Skeletal muscle satellite cell (primary cell): ENCODE data around the gene NRP2.

Experiments
- H3K27me3 ChIP-seq: 2 replicates; pipeline ENCODE4 v1.7.0; 2013; ENCODE audit warnings: low read length; ENCODE audit not compliant: control insufficient read depth, insufficient read depth
- H3K36me3 ChIP-seq: 2 replicates; pipeline ENCODE4 v1.7.0; 2013; ENCODE audit warnings: mild to moderate bottlenecking, control low read depth, low read length; ENCODE audit not compliant: insufficient read depth
- H3K4me1 ChIP-seq: 2 replicates; pipeline ENCODE4 v1.7.0; 2013; ENCODE audit warnings: low read length; ENCODE audit not compliant: control insufficient read depth, insufficient read depth
- H3K4me2 ChIP-seq: 2 replicates; pipeline ENCODE4 v1.7.0; 2013; ENCODE audit warnings: mild to moderate bottlenecking, low read length
- H3K4me3 ChIP-seq: 2 replicates; pipeline ENCODE4 v1.7.0; 2013; ENCODE audit warnings: low read length
- H3K9ac ChIP-seq: 2 replicates; pipeline ENCODE4 v1.7.0; 2013; ENCODE audit warnings: mild to moderate bottlenecking, low read depth, low read length, moderate library complexity
- H3K9me3 ChIP-seq: replicated peaks from 2 replicates; pipeline ENCODE4 v1.7.0; 2013; ENCODE audit warnings: mild to moderate bottlenecking, control low read depth, low read length

NRP2 gene

DNA sequence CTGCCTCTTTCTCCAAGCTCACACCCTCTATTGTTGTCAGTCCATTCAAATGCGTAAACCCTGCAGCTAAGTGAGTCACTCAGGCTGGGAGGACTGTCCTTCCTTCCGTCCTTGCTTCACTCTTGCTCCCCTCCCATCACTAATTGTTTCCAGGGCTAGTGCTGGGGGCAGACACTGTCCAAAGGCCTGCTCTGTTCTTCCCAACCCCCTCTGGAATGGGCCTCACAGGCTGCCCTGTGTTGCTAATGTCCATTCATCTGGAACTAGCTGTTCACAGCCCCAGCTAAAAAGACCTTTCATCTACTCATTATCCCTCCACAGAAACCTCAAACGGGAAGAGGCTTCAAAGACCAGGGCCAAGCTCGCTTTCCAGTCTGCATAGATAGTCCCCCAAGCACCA, 31.9 kb upstream of the NRP2 start:
- H3K4me3 ChIP-seq = no peak overlapping the region
- H3K4me2 ChIP-seq = no peak overlapping the region
- no peaks in the 10 kb centered on the region for H3K9me3 ChIP-seq
- H3K4me1 ChIP-seq = peaks cover 8% of the 10 kb centered on the region
- no peaks in the 10 kb centered on the region for H3K36me3 ChIP-seq
- no peaks in the 10 kb centered on the region for H3K27me3 ChIP-seq
- H3K9ac ChIP-seq = no peak overlapping the region

DNA sequence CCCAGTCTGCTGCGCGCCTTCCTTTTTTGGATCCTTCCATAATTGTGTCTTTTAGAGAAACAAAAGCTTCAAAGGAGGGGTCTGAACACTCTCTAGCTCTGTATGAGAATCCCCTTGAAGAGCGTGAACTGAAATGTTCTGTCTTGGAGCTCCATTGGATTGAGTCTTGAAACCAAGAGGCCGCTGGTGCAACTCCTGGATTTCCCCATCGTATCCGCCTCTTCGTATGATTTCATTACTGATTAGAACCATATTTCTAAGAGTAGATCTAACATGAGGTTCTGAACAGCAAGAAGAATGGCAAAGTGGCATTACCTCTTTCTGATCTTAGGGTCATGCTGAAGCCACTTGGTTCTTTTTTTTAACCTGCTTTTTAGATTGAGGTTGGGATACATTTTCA, 31.4 kb upstream of the NRP2 start:
- Histone ChIP-seq H3K4me3 (no peak overlapping the region), H3K9me3 (no peaks in the 10 kb centered on the region), H3K36me3 (no peaks in the 10 kb centered on the region), H3K4me1 (peaks cover 13% of the 10 kb centered on the region), H3K4me2 (no peak overlapping the region), H3K9ac (no peak overlapping the region), H3K27me3 (no peaks in the 10 kb centered on the region)

DNA sequence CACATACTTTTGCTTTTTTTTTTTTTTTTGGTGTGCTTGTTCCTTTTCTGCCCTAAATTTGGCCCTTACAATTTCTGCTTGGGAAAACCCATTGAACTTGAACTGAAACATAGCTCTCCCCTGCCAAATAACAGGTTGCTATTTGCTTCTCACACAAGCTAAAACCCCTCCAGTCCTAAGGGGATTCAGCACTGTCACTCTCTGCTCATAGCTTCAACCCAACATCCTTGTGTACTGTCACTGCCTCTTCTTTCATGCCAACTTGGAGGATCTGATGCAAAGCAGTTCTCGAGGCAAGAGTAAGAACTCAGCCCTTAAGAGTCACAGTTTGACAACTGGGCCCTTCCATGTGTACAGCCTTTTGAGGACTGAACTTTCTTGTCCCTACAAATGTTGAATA, 30.6 kb upstream of the NRP2 start:
- Histone ChIP-seq H3K36me3 (no peaks in the 10 kb centered on the region), H3K4me1 (peaks cover 18% of the 10 kb centered on the region), H3K27me3 (no peaks in the 10 kb centered on the region)

DNA sequence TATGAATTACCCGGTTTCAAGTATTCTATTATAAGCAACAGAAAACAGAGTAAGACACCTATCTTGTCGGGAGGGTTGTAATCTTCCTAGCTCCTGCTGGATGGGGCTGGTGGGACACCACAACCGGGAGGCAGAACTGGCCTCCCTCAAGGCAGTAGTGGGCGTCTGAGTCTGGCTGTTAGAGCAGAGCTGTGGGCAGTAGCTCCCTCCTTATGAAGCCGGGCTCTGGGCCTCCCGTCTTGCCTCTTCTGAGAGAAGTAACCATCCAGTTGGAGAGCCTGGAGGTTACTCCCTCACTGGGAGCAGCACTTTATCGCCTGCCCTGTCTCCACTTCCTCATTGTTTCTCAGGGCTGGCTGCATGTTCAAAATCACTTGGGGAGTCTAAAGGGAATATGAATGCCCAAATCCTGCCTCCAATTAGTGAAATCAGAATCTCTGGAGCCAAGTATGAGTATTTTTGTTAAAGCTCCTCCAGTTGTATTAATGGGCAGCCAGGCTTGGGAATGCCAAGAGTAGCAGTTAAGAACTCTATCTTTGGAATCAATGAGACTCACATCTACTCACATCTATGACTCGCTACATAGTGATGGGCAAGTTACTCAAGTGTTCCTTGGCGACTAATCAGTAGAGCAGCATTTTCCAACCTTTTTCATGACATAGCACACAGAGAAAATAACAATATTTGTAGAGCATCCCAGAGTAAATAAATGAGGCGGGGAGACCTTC, 27.3 kb upstream of the NRP2 start:
- Histone ChIP-seq H3K27me3 (no peaks in the 10 kb centered on the region), H3K9ac (no peak overlapping the region), H3K4me2 (peak overlapping the region; percentile 23), H3K36me3 (no peaks in the 10 kb centered on the region), H3K4me1 (peaks cover 40% of the 10 kb centered on the region), H3K9me3 (no peaks in the 10 kb centered on the region), H3K4me3 (no peak overlapping the region)

More for the DNA sequence above, 30.6 kb upstream of the NRP2 start:
- H3K9ac ChIP-seq = no peak overlapping the region
- H3K4me3 ChIP-seq = no peak overlapping the region
- H3K4me2 ChIP-seq = no peak overlapping the region
- H3K9me3 ChIP-seq = no peaks in the 10 kb centered on the region

DNA sequence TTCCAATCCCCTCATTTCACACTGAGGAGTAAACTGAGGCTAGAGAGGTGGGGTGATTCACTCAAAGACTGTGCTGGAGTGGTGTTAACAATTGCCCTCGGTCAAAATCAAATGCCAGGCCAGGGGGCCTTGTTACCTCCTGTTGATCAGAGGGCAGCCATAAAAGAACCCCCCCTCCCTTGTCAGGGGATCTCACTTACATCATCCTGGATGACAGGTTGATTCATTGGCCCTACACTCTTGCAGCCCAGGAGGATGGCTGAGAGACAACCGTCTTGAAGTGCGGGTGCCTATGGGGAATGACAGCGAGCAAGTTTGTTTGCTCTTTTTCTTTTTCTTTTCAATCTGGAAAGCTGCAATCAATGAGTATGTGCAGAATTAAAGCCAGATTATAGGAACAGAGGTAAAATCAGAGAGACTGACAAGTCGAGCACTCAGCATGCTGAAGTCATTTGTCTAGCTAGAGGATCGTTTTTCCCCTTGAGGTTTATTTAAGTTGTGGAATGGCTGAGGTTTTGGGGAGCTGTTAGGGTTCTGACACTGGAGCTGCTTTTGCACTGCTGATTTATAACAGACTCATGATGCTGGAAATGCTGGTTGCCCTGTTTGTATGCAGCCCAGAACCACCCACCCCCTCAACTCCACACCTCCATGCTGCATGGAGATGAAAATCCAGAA, 26.4 kb upstream of the NRP2 start:
- Histone ChIP-seq H3K27me3 (no peaks in the 10 kb centered on the region), H3K4me2 (no peak overlapping the region), H3K36me3 (no peaks in the 10 kb centered on the region), H3K9ac (no peak overlapping the region), H3K4me1 (peaks cover 49% of the 10 kb centered on the region), H3K9me3 (no peaks in the 10 kb centered on the region), H3K4me3 (no peak overlapping the region)

DNA sequence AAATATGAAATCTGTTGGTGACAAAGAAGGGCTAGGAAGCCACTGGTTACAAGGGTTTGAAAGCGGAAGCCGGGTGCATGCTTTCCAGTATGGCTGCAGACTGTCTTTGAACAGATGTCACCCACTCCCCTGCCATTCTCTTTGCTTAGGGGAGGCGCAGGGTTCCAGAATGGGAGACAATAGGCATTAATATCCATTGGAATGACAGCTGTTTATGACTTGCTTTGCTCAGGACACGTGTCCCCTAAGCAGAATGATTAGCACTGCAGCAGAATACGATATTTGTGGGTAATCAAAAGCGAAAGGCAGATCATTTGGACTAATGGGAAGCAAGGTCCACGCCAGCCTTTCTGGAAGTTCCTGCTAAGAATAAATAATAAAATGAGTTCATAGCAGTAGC, 25.8 kb upstream of the NRP2 start:
- Histone ChIP-seq H3K27me3 (no peaks in the 10 kb centered on the region), H3K36me3 (no peaks in the 10 kb centered on the region), H3K4me2 (no peak overlapping the region), H3K9ac (no peak overlapping the region), H3K4me3 (no peak overlapping the region), H3K9me3 (no peaks in the 10 kb centered on the region), H3K4me1 (peaks cover 54% of the 10 kb centered on the region)

DNA sequence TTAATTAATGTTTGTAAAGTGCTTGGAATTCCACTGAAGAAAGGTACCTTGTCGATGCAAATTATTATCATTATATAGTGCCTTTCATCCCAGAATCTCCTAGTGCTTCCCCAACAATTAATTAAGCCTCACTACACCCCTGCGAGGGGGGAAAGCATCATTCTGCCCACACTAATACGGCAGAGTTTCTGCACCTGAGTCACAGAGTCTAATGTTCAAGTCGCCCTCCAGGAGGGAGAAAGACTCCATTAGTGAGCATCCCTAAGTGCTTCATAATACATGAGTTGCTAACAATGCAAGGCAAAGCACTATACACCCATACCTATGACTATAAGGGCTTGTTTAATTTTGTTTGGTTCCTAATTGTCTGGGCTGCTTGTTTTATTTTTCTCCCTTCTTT, 25.4 kb upstream of the NRP2 start:
- Histone ChIP-seq H3K4me3 (no peak overlapping the region), H3K9ac (no peak overlapping the region), H3K36me3 (no peaks in the 10 kb centered on the region), H3K9me3 (no peaks in the 10 kb centered on the region), H3K27me3 (no peaks in the 10 kb centered on the region), H3K4me2 (no peak overlapping the region), H3K4me1 (peaks cover 54% of the 10 kb centered on the region)

DNA sequence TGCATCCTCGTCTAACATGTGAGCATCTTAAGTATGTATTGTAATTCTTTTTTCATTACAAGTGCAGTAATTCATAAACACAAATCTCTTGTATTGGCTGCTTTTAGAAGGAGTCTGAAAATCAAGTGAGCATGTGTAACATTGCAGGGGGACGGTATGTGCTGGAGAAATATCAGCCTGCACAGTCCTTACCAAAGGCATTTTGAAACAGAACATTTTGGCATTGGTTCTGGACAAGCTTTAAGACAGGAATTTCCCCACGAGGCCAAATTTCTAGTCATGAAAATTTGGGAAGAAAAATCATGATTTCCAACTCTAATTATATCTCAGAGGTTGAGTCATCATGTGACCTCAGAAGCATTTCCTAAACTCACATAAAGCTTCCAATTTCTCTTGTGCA, 24.7 kb upstream of the NRP2 start:
- peak overlapping the region; percentile 9 for H3K4me2 ChIP-seq

DNA sequence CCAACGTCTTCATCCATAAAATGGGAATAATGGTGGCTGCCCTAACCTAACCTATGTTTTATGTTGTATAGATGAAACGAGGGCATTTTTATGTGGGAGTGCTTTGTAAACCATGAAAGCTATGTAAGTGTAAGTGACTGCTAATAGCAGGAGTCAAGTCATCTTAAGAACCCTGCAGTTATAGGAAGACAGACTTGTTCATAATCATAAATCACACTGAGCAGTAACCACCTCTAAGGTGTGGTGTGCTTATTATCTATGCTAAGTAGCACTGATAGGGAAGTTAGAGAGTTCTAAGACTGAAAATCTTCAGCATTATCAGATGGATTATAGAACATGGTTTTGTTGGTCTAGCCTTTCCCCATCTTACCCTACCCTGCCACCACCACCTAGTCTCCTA, 24.2 kb upstream of the NRP2 start:
- Histone ChIP-seq H3K9me3 (no peaks in the 10 kb centered on the region), H3K9ac (no peak overlapping the region), H3K4me3 (no peak overlapping the region), H3K36me3 (no peaks in the 10 kb centered on the region), H3K4me1 (peaks cover 56% of the 10 kb centered on the region), H3K27me3 (no peaks in the 10 kb centered on the region), H3K4me2 (no peak overlapping the region)

More for the DNA sequence above, 24.7 kb upstream of the NRP2 start:
- H3K4me3 ChIP-seq = no peak overlapping the region
- no peak overlapping the region for H3K9ac ChIP-seq
- H3K36me3 ChIP-seq = no peaks in the 10 kb centered on the region
- H3K27me3 ChIP-seq = no peaks in the 10 kb centered on the region
- peaks cover 56% of the 10 kb centered on the region for H3K4me1 ChIP-seq
- H3K9me3 ChIP-seq = no peaks in the 10 kb centered on the region

DNA sequence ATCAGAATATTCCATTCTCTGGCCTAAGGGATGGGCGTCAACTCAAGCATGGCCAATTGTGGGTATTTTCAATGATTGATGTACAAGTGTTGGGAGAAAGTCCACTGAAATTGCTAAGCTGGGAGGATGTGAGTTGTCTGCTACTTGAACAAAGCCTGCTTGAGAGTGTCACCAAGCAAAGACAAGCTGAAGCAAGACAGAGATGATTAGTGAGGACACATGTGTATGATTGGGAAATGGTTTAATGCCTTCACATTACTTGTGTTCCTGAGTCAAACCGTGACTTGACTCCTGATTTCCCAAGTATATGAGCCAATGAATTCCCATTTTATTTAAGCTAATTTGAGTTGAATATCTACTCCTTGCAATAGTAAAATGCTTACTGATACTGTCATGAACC, 23.7 kb upstream of the NRP2 start:
- Histone ChIP-seq H3K36me3 (no peaks in the 10 kb centered on the region), H3K9me3 (no peaks in the 10 kb centered on the region), H3K4me3 (no peak overlapping the region), H3K4me1 (peaks cover 56% of the 10 kb centered on the region), H3K4me2 (no peak overlapping the region), H3K27me3 (no peaks in the 10 kb centered on the region), H3K9ac (no peak overlapping the region)

DNA sequence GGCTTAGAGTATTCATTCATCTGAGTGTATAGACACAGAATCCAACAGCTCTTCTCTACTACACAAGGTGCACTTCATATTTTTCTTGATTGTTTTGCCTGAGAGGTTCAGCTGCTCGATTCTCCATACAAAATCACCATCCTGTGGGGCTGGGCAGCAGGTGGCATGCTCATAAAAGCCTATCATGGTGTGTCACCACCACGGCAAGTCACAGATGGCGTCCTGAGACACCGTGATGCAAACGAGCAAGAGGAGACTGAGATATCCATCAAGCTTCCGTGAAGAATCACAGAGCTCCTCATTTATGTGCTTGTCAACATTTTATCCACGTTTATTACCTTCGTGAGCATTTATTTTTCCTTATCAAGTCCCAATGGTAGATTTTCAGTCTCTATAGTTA, 22.4 kb upstream of the NRP2 start:
- H3K9ac ChIP-seq = peak overlapping the region; percentile 39
- peak overlapping the region; percentile 45 for H3K4me3 ChIP-seq

More for the DNA sequence above, 22.4 kb upstream of the NRP2 start:
- Histone ChIP-seq H3K4me2 (peak overlapping the region; percentile 83), H3K4me1 (peaks cover 53% of the 10 kb centered on the region), H3K36me3 (no peaks in the 10 kb centered on the region), H3K27me3 (no peaks in the 10 kb centered on the region), H3K9me3 (no peaks in the 10 kb centered on the region)
